Liver (tissue), 9 donors: ENCODE measurements around the gene NXPH2. TPM values are rescaled to one million over a fixed set of nuclear protein-coding genes. Genes with fewer than 3 reads are reported as not detected.

Experiments
- DNase-seq: peaks from one replicate; pipeline ENCODE4 v3.0.0-alpha.2; 2017; ENCODE audit warnings: low spot score
- H3K27ac ChIP-seq, 2 donors: one replicate each; pipeline ENCODE4 v1.7.0; 2013; ENCODE audit warnings: inconsistent platforms in 2 of 2, low read length in 2 of 2, control low read depth in 1 of 2, low read depth in 1 of 2, mild to moderate bottlenecking in 1 of 2
- H3K27me3 ChIP-seq, 4 donors: one replicate each; pipeline versions ENCODE4 v1.6.1 to v1.7.0; 2013; ENCODE audit warnings: low read length in 3 of 4, inconsistent platforms in 1 of 4, mild to moderate bottlenecking in 1 of 4, moderate library complexity in 1 of 4; ENCODE audit not compliant: control insufficient read depth in 4 of 4, insufficient read depth in 4 of 4
- H3K36me3 ChIP-seq, 4 donors: one replicate each; pipeline versions ENCODE4 v1.6.1 to v1.7.0; 2013; ENCODE audit warnings: low read length in 3 of 4, mild to moderate bottlenecking in 3 of 4, low read depth in 1 of 4, moderate library complexity in 1 of 4; ENCODE audit not compliant: control insufficient read depth in 4 of 4, insufficient read depth in 3 of 4
- H3K4me1 ChIP-seq, 4 donors: one replicate each; pipeline versions ENCODE4 v1.6.1 to v1.7.0; 2013; ENCODE audit warnings: low read length in 3 of 4, mild to moderate bottlenecking in 3 of 4, moderate library complexity in 1 of 4; ENCODE audit not compliant: control insufficient read depth in 4 of 4, insufficient read depth in 4 of 4
- H3K4me3 ChIP-seq, 3 donors: one replicate each; pipeline versions ENCODE4 v1.6.1 to v1.7.0; 2013; ENCODE audit warnings: low read length in 3 of 3, control low read depth in 1 of 3, low read depth in 1 of 3, mild to moderate bottlenecking in 1 of 3
- H3K9ac ChIP-seq, 2 donors: one replicate each; pipeline ENCODE4 v1.7.0; 2013; ENCODE audit warnings: low read length in 2 of 2, mild to moderate bottlenecking in 2 of 2, moderate library complexity in 2 of 2, control low read depth in 1 of 2, low read depth in 1 of 2
- H3K9me3 ChIP-seq, 4 donors: one replicate each; pipeline versions ENCODE4 v1.6.1 to v1.7.0; 2013; ENCODE audit warnings: low read length in 3 of 4; ENCODE audit not compliant: control insufficient read depth in 4 of 4
- ATF3 ChIP-seq: IDR thresholded peaks from 2 replicates; pipeline ENCODE4 v1.6.1; 2016; ENCODE audit warnings: antibody characterized with exemption
- CTCF ChIP-seq: fragments of 150-350 bp; IDR thresholded peaks from 2 replicates; pipeline ENCODE4 v1.5.1; 2017; ENCODE audit warnings: improper control_type of control experiment, low read depth, low read length; ENCODE audit not compliant: missing input control
- EGR1 ChIP-seq, 2 donors: IDR thresholded peaks; 2 replicates each; pipeline ENCODE4 v1.6.1; 2016 to 2018; ENCODE audit warnings: antibody characterized with exemption in 2 of 2, low read depth in 2 of 2
- HNF4A ChIP-seq, 2 donors: conservative IDR thresholded peaks; 2 replicates each; pipeline ENCODE4 v1.6.1; 2016; ENCODE audit warnings: antibody characterized with exemption in 2 of 2, mild to moderate bottlenecking in 2 of 2
- HNF4G ChIP-seq: IDR thresholded peaks from 2 replicates; pipeline ENCODE4 v1.6.1; 2016; ENCODE audit warnings: antibody characterized with exemption
- JUND ChIP-seq, 2 donors: IDR thresholded peaks; 2 replicates each; pipeline ENCODE4 v1.6.1; 2016; ENCODE audit warnings: antibody characterized with exemption in 2 of 2
- MAX ChIP-seq: IDR thresholded peaks from 2 replicates; pipeline ENCODE4 v1.6.1; 2016; ENCODE audit warnings: antibody characterized with exemption
- NR2F2 ChIP-seq: IDR thresholded peaks from 2 replicates; pipeline ENCODE4 v1.6.1; 2016; ENCODE audit warnings: antibody characterized with exemption
- RAD21 ChIP-seq, 2 donors: IDR thresholded peaks; 2 replicates each; pipeline ENCODE4 v1.6.1; 2016; ENCODE audit warnings: antibody characterized with exemption in 2 of 2, mild to moderate bottlenecking in 2 of 2
- REST ChIP-seq: IDR thresholded peaks from 2 replicates; pipeline ENCODE4 v1.6.1; 2016; ENCODE audit warnings: antibody characterized with exemption, mild to moderate bottlenecking
- RXRA ChIP-seq, 2 donors: IDR thresholded peaks; 2 replicates each; pipeline ENCODE4 v1.6.1; 2017 to 2018; ENCODE audit warnings: antibody characterized with exemption in 2 of 2, mild to moderate bottlenecking in 1 of 2
- SP1 ChIP-seq: IDR thresholded peaks from 2 replicates; pipeline ENCODE4 v1.6.1; 2018; ENCODE audit warnings: antibody characterized with exemption, mild to moderate bottlenecking
- TAF1 ChIP-seq: conservative IDR thresholded peaks from 2 replicates; pipeline ENCODE4 v1.6.1; 2016; ENCODE audit warnings: antibody characterized with exemption, mild to moderate bottlenecking
- YY1 ChIP-seq: IDR thresholded peaks from 2 replicates; pipeline ENCODE4 v1.6.1; 2016; ENCODE audit warnings: antibody characterized with exemption, mild to moderate bottlenecking
- ZBTB33 ChIP-seq: IDR thresholded peaks from 2 replicates; pipeline ENCODE4 v1.6.1; 2016; ENCODE audit warnings: antibody characterized with exemption
- WGBS: extraction: QIAGEN DNeasy Blood & Tissue Kit; methylation state at CpG from one replicate; pipeline ENCODE4 v1.1.7; 2013; 5-methylcytosine and 5-hydroxymethylcytosine counted together
- polyA plus RNA-seq, 2 donors: library from polyadenylated mRNA; stranded (reverse) in 1 of 2; unstranded in 1 of 2; fragments of 200-250 nt in 1 of 2; fragments of >200 nt in 1 of 2; fragmentation: Nextera tagmentation in 1 of 2; extraction: Ambion mirVana in 1 of 2; gene quantifications; one replicate each; pipeline versions ENCODE4 v1.2.1 to v1.2.3, GENCODE V29; 2013 to 2015
- total RNA-seq, 2 donors: library from RNA; depleted of rRNA; stranded (reverse); fragments of >200 nt; gene quantifications; one replicate each; pipeline ENCODE4 v1.2.3, GENCODE V29; 2014
- donor health status: healthy.
- donor health status: healthy.
- donor health status: healthy.
- donor health status: healthy.
- donor health status: healthy.

The NXPH2 gene
- total and polyA plus RNA-seq, 4 donors, result 0.15 to 0.19 TPM; not detected in 2

- DNase-seq, result no peak
- H3K9me3 ChIP-seq, result no peaks in the 10 kb centered on the region
- no peaks in the 10 kb centered on the region for H3K36me3 ChIP-seq
- TF ChIP-seq TAF1 (no peak), CTCF (no peak), JUND (IDR thresholded peaks at IDR 0.05) (no peak), HNF4A (conservative IDR thresholded peaks at IDR 0.05) (no peak), RAD21 (IDR thresholded peaks at IDR 0.05) (no peak), YY1 (no peak), NR2F2 (no peak), MAX (no peak), RXRA (IDR thresholded peaks at IDR 0.05) (no peak), REST (no peak), EGR1 (IDR thresholded peaks at IDR 0.05; ENCODE audit: low read depth in 2 of 2) (no peak), HNF4G (no peak)
- no peaks in the 10 kb centered on the region for H3K27me3 ChIP-seq
- H3K9ac ChIP-seq, result no peak overlapping the region
- no peak overlapping the region for H3K4me3 ChIP-seq
- H3K27ac ChIP-seq, result no peak overlapping the region
- WGBS, result 94% methylated on average over 1 of the region's 1 CpG
- no peaks in the 10 kb centered on the region for H3K4me1 ChIP-seq
Measured at GRCh38 chr2:138691667-138692066, 88.5 kb downstream of the NXPH2 start.

GRCh38 chr2:138689705-138690104 lies 90.5 kb downstream of the NXPH2 start:
- Histone ChIP-seq H3K36me3 (no peaks in the 10 kb centered on the region), H3K4me3 (no peak overlapping the region), H3K27me3 (no peaks in the 10 kb centered on the region), H3K9ac (no peak overlapping the region), H3K4me1 (no peaks in the 10 kb centered on the region), H3K27ac (no peak overlapping the region), H3K9me3 (no peaks in the 10 kb centered on the region)
- TF ChIP-seq SP1 (no peak), ATF3 (no peak), EGR1 (IDR thresholded peaks at IDR 0.05; ENCODE audit: low read depth in 2 of 2) (no peak), ZBTB33 (no peak), TAF1 (no peak)
- WGBS, result 63% methylated on average over 4 of the region's 4 CpGs
- DNase-seq, result no peak
